MM.1S (cell line): Measurements from ENCODE around the gene RAB31.

Experiments used
- EZH2 ChIP-seq: fragments of 300-600 bp; sonication (generic); optimal IDR thresholded peaks from 2 replicates; pipeline ENCODE3; 2017; ENCODE audit warnings: low read depth, mild to moderate bottlenecking, antibody characterized with exemption, low read length, mixed read lengths
- EZH2phosphoT487 ChIP-seq: fragments of 300-600 bp; sonication (generic); IDR thresholded peaks from 2 replicates; pipeline ENCODE4 v1.6.1; 2018; ENCODE audit warnings: antibody characterized with exemption, low read length
- TF ChIP-seq, protein P1 (sequence below): fragments of 300-600 bp; sonication (generic); IDR thresholded peaks from 2 replicates; pipeline ENCODE4 v1.5.1; 2016; ENCODE audit warnings: antibody characterized with exemption, low read length, mixed read lengths

DNA sequence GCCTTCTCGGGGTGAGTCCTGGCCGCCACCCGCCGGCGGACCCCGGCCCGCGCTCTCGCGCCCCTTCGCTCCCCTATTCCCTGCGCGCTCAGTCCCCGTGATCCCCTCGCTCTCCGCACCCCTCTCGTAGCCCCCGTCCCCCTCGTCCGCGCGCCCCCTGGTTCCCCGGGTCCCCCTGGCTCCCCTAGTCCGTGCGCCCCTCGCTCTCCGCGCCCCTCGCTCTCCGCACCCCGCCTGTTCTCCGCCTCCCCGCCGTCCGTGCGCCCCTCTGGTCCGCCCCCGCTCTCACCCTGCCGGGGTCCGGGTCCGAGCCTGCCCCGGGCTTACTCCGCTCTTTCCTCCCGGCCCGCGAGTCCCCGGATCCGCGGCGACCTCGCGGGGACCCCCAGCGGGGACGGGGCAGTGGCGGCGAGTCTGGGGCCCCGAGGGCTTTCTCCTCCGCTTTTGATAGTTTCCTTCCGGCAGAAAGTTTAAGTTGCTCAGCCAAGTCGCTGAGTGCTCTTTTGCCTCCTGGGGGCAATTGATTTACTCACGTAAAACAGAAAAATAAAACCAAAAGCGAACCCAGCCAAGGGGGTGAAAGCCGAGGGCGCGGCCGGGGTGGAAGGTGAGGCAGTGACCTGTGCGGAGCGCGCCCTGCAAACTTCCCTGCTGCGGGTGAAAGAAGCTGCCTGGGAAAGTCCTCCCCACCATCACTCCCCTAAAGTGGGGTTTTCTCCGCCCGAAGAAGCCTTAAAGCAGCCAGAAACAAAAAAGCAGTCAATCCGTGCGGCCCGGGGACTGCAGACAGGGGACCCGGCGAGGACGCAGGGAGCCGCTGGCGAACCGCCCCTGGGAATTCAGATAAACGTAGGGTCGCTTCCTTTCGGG lies 568 bp downstream of the RAB31 start:
- no peak for TF ChIP-seq EZH2
- TF ChIP-seq, protein P1, sequence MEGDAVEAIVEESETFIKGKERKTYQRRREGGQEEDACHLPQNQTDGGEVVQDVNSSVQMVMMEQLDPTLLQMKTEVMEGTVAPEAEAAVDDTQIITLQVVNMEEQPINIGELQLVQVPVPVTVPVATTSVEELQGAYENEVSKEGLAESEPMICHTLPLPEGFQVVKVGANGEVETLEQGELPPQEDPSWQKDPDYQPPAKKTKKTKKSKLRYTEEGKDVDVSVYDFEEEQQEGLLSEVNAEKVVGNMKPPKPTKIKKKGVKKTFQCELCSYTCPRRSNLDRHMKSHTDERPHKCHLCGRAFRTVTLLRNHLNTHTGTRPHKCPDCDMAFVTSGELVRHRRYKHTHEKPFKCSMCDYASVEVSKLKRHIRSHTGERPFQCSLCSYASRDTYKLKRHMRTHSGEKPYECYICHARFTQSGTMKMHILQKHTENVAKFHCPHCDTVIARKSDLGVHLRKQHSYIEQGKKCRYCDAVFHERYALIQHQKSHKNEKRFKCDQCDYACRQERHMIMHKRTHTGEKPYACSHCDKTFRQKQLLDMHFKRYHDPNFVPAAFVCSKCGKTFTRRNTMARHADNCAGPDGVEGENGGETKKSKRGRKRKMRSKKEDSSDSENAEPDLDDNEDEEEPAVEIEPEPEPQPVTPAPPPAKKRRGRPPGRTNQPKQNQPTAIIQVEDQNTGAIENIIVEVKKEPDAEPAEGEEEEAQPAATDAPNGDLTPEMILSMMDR = no peak
- no peak for TF ChIP-seq EZH2phosphoT487
